Nephron progenitor cell (in vitro differentiated cells): Measurements from ENCODE around the gene TNS1.
A peak's percentile ranks its signal among the peaks of the same experiment; 100 is the strongest.

ENCODE experiments used
- DNase-seq: peaks from one replicate; pipeline ENCODE4 v3.0.0; 2021
- H3K27ac Mint-ChIP-seq: 2 replicates; pipeline ENCODE4 v1.8.0; 2021; ENCODE audit warnings: mild to moderate bottlenecking, moderate library complexity, mixed read lengths
- H3K27me3 Mint-ChIP-seq: 2 replicates; pipeline ENCODE4 v1.8.0; 2021; ENCODE audit warnings: mild to moderate bottlenecking, low read depth, mixed read lengths; ENCODE audit not compliant: poor library complexity
- H3K36me3 Mint-ChIP-seq: 2 replicates; pipeline ENCODE4 v1.8.0; 2021; ENCODE audit warnings: low read depth, mixed read lengths
- H3K4me1 Mint-ChIP-seq: 2 replicates; pipeline ENCODE4 v1.8.0; 2021; ENCODE audit warnings: mixed read lengths
- H3K4me3 Mint-ChIP-seq: 2 replicates; pipeline ENCODE4 v1.8.0; 2021; ENCODE audit warnings: mild to moderate bottlenecking, moderate library complexity, mixed read lengths
- H3K9me3 Mint-ChIP-seq: 2 replicates; pipeline ENCODE4 v1.8.0; 2021; ENCODE audit warnings: mild to moderate bottlenecking, moderate library complexity, mixed read lengths
- CTCF ChIP-seq: fragments of 200-600 bp; sonication (generic); IDR thresholded peaks from 2 replicates; pipeline ENCODE4 v1.5.0; 2021; ENCODE audit warnings: antibody characterized with exemption

The TNS1 gene

DNA sequence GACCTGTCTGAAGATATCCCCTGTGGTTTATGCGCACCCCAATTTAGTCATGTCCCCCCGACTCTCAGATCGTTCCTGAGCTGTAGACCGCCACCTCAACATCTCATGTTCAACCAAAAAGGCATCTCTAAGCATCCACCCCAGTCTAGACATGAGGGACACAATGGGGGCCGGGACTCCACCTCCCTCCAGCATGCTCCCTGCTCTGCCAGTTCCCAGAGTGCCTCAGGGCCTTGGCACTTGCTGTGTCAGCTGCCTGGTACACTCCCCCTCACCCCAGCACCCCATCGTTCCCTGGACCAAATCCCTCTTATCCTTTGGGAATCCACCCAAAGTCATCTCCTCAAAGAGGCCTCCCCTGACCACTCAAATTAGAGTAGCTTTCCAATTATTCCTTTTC is 22.2 kb downstream of the TNS1 start:
- Mint-ChIP-seq H3K4me3 (peak overlapping the region; percentile 22), H3K36me3 (peaks cover 6% of the 10 kb centered on the region), H3K27me3 (peaks cover 14% of the 10 kb centered on the region), H3K4me1 (peaks cover 22% of the 10 kb centered on the region), H3K9me3 (no peaks in the 10 kb centered on the region), H3K27ac (no peak overlapping the region)
- no peak for DNase-seq
- TF ChIP-seq CTCF, result no peak

GRCh38 chr2:217980036-217980435 is 22.8 kb downstream of the TNS1 start:
- Mint-ChIP-seq H3K27me3 (peaks cover 14% of the 10 kb centered on the region), H3K27ac (no peak overlapping the region), H3K4me1 (peaks cover 22% of the 10 kb centered on the region), H3K36me3 (peaks cover 6% of the 10 kb centered on the region), H3K4me3 (peak overlapping the region; percentile 62), H3K9me3 (no peaks in the 10 kb centered on the region)
- DNase-seq, result no peak
- TF ChIP-seq CTCF, result no peak

DNA sequence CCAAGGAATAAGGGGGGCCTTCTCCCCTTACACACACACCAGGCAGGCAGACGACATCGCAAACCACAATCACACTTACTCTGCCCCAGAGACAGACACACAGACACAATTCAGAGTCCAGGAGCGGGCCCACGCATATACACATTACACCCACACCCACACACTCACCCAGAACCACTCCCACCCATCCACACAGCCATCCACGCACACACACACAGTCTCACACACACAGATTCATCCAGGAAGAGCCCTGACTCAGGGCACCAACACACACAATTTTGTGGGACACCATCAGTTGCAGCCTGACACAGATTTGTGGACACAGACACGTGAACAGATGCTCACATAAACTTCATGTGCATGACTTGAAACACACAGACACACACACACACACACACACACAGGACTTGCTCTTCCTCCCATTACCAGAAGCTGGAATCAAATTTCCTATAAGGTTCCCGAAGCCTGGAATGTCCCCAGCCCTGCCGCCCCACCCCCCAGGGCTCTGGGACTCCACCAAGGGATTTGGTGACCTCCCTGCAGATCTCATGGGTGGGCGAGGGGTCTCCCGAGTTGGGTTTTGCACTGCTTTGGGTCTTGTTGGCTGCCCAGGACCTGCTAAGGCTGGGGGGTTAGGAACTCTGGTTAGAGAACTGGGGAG is 23.5 kb downstream of the TNS1 start:
- TF ChIP-seq CTCF, result no peak
- DNase-seq, result peak; percentile 63
- peaks cover 22% of the 10 kb centered on the region for H3K4me1 Mint-ChIP-seq
- H3K9me3 Mint-ChIP-seq, result no peaks in the 10 kb centered on the region
- peak overlapping the region; percentile 56 for H3K27ac Mint-ChIP-seq
- H3K27me3 Mint-ChIP-seq, result peaks cover 18% of the 10 kb centered on the region
- peaks cover 6% of the 10 kb centered on the region for H3K36me3 Mint-ChIP-seq
- H3K4me3 Mint-ChIP-seq, result peak overlapping the region; percentile 81

GRCh38 chr2:217978536-217979150 is 24.2 kb downstream of the TNS1 start:
- Mint-ChIP-seq H3K27me3 (peaks cover 18% of the 10 kb centered on the region), H3K4me3 (peak overlapping the region; percentile 83), H3K27ac (no peak overlapping the region), H3K4me1 (peaks cover 22% of the 10 kb centered on the region), H3K9me3 (no peaks in the 10 kb centered on the region), H3K36me3 (peaks cover 6% of the 10 kb centered on the region)
- TF ChIP-seq CTCF, result no peak
- DNase-seq, result peak; percentile 74

DNA sequence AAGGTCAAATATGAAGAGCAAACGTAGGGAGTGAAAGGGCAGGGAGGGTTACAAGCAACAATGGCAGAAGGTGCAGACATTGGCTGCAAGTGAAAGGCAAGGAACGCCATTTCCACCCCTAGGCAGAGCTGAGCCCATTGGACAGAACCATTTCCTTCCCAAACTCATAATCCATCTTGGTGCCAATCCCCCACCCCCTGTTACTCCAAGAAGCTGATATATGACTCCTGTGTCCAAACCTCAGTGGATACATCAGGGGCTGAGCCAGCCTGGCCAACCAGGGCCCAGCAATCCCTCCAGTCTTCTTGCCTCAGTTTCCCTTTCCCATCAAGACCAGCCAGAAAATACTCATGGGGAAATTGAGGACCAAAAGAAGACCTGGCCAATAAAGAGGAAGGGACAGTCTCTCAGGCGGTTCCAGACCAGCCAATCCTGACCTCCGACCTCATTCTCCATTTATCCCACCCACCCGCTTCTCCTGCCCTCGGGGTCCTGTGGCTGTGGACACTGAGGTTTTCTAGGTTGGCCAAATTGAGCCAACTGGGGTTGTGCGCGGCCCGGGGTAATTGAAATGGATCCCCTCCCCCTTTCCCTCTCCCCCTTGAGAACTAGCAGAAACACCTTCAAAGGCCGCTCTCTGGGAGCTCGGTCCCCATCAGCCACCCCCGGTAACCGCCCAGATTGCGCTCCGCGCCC is 24.8 kb downstream of the TNS1 start:
- H3K4me1 Mint-ChIP-seq, result peaks cover 23% of the 10 kb centered on the region
- no peak for DNase-seq
- H3K27ac Mint-ChIP-seq, result no peak overlapping the region
- peaks cover 22% of the 10 kb centered on the region for H3K27me3 Mint-ChIP-seq
- no peak for TF ChIP-seq CTCF
- H3K4me3 Mint-ChIP-seq, result no peak overlapping the region
- no peaks in the 10 kb centered on the region for H3K9me3 Mint-ChIP-seq
- peaks cover 6% of the 10 kb centered on the region for H3K36me3 Mint-ChIP-seq
